ENCODE measurements around the gene IL23R. TPM values are rescaled to one million over a fixed set of nuclear protein-coding genes. Genes with fewer than 3 reads are reported as not detected.
A peak's percentile ranks its signal among the peaks of the same experiment; 100 is the strongest.

Gene IL23R
- 1.1 TPM for polyA plus RNA-seq (2012; ENCODE audit: missing spikeins)

DNA sequence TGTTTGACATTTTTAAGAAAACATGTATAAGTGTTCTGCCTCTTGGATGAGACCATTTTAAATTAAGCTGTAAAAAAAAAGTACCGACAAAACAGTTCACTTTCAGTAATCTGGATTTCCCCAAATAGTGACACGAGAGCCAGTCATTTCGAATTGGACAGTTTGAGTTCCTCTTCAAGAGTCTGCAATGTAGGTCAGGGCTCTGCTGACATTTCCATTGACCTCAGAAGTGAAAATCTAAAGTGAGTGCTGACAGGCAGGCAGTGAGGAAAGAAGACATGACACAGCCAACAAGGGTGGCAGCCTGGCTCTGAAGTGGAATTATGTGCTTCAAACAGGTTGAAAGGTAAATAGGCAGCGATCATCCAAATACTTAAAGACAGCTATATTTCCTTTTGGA lies at the start of gene IL23R:
TSS of gene IL23R (plus strand) at position 259 of the 400 bp plus-strand sequence. CDS start 1,667 bp downstream, outside the sequence.
- DNase-seq (ENCODE audit: insufficient read length) = no peak
- no peak for TF ChIP-seq TAF1 (IDR thresholded peaks at IDR 0.05; ENCODE audit: borderline replicate concordance, low read depth, low read length)
- 0 out of 2 replicates have a peak, but pooled peaks have one; percentile 22 for TF ChIP-seq POLR2A (IDR thresholded peaks at IDR 0.05; ENCODE audit: low read depth, low read length)
- FAIRE-seq = peak; percentile 76

DNA sequence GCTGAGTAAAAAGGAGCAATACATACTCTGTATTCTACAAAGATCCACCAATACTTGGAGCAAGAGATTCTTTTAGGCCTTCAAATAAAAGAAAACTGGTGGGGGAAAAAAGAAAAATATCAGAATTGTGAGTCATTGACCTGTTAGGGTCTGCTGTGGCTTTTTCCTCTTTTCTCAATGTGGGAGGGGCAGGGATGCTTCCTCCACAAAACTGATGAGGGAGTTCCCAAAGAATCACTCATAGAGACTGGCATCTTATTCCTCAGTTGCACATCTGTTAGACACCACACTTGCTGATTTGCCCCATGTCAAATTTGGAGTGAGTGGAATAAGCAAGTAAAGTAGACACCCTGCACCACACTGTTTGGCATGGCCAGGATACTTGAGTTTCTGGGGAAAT lies 48.1 kb upstream of the IL23R start:
- no peak for FAIRE-seq
- DNase-seq (ENCODE audit: insufficient read length) = no peak
- no peak for TF ChIP-seq POLR2A (IDR thresholded peaks at IDR 0.05; ENCODE audit: low read depth, low read length)

DNA sequence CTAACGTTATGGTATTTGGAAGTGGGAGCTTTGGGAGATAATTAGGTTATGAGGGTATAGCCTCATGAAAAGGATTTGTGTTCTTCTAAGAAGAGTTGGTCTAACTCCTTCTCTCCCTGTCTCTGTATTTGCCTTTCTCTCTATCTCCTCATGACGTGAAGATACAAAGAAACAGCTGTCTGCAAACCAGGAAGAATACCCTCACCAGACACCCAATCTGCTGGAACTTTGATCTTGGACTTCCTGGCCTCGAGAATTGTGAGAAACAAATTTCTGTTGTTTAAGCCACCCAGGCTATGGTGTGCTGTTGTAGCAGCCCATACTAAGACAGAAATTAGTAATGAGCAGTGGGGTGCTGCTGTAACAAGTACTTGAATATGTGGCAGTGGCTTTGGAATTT lies 47.6 kb upstream of the IL23R start:
- TF ChIP-seq TAF1 (IDR thresholded peaks at IDR 0.05; ENCODE audit: borderline replicate concordance, low read depth, low read length) (no peak), POLR2A (IDR thresholded peaks at IDR 0.05; ENCODE audit: low read depth, low read length) (no peak), POLR2AphosphoS5 (IDR thresholded peaks at IDR 0.05; ENCODE audit: low read depth, low read length) (no peak)
- no peak for FAIRE-seq
- no peak for DNase-seq (ENCODE audit: insufficient read length)

GRCh38 chr1:67120855-67121619 lies 45.2 kb upstream of the IL23R start:
- DNase-seq (ENCODE audit: insufficient read length) = no peak
- no peak for TF ChIP-seq TAF1 (IDR thresholded peaks at IDR 0.05; ENCODE audit: borderline replicate concordance, low read depth, low read length)
- no peak for TF ChIP-seq POLR2A (IDR thresholded peaks at IDR 0.05; ENCODE audit: low read depth, low read length)
- TF ChIP-seq POLR2AphosphoS5 (IDR thresholded peaks at IDR 0.05; ENCODE audit: low read depth, low read length) = no peak
- no peak for FAIRE-seq

DNA sequence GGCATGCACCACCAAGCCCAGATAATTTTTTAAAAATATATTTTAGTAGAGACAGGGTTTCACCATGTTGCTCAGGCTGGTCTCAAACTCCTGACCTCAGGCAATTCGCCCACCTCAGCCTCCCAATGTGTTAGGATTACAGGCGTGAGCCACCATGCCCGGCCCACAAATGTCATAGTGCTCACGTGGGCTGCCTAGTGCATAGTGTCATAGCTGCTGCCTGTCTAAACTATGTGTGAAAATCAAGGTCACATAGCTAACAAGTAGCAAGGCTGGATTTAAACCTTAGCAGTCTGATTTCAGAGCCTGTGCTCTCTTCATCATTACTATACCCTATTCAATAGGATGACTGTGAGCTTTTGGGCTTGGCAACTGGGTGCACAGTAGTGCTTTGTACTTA lies 41.8 kb upstream of the IL23R start:
- FAIRE-seq (no peak), DNase-seq (ENCODE audit: insufficient read length) (no peak)
- TF ChIP-seq TAF1 (IDR thresholded peaks at IDR 0.05; ENCODE audit: borderline replicate concordance, low read depth, low read length) (no peak), POLR2AphosphoS5 (IDR thresholded peaks at IDR 0.05; ENCODE audit: low read depth, low read length) (no peak), POLR2A (IDR thresholded peaks at IDR 0.05; ENCODE audit: low read depth, low read length) (no peak)

DNA sequence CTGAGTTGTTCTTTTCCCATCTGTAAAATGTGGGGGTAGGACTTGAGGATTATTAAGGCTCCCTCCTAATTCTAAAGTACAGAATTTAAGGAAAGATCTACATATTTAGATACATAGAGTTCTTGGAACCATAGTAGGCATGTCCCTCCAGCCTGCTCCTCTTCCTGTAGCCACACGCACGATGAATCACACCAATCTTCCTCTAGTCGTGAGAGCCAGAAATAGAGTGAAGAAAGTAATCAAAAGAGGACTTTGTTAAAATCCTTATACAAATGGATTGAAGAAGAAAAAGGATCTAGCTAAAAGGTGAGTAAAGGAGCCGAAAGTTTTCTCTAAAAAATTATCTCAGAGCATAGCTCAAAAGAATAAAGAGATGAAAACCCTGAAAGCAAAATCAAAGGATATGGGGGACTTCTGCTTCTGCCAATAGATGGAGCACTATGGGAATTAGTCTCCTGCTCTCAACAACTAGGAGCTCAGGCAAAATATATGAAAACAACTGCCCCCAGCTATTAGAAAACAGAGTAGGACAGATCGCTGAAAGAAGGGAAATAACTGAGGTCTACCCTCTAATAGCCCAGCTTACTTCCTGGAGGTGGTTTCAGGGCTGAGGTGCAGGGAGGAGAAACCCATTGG lies 40.0 kb upstream of the IL23R start:
- FAIRE-seq = no peak
- TF ChIP-seq POLR2AphosphoS5 (IDR thresholded peaks at IDR 0.05; ENCODE audit: low read depth, low read length) (no peak), TAF1 (IDR thresholded peaks at IDR 0.05; ENCODE audit: borderline replicate concordance, low read depth, low read length) (no peak), POLR2A (IDR thresholded peaks at IDR 0.05; ENCODE audit: low read depth, low read length) (no peak)
- no peak for DNase-seq (ENCODE audit: insufficient read length)

- no peak for TF ChIP-seq TAF1 (IDR thresholded peaks at IDR 0.05; ENCODE audit: borderline replicate concordance, low read depth, low read length)
- no peak for TF ChIP-seq POLR2AphosphoS5 (IDR thresholded peaks at IDR 0.05; ENCODE audit: low read depth, low read length)
- no peak for TF ChIP-seq POLR2A (IDR thresholded peaks at IDR 0.05; ENCODE audit: low read depth, low read length)
- DNase-seq (ENCODE audit: insufficient read length) = no peak
- no peak for FAIRE-seq
Measured at GRCh38 chr1:67126974-67127373, 39.3 kb upstream of the IL23R start.

GRCh38 chr1:67130673-67131072 lies 35.6 kb upstream of the IL23R start:
- TF ChIP-seq TAF1 (IDR thresholded peaks at IDR 0.05; ENCODE audit: borderline replicate concordance, low read depth, low read length) = no peak
- TF ChIP-seq POLR2A (IDR thresholded peaks at IDR 0.05; ENCODE audit: low read depth, low read length) = no peak
- TF ChIP-seq POLR2AphosphoS5 (IDR thresholded peaks at IDR 0.05; ENCODE audit: low read depth, low read length) = no peak
- DNase-seq (ENCODE audit: insufficient read length) = no peak
- FAIRE-seq = no peak

DNA sequence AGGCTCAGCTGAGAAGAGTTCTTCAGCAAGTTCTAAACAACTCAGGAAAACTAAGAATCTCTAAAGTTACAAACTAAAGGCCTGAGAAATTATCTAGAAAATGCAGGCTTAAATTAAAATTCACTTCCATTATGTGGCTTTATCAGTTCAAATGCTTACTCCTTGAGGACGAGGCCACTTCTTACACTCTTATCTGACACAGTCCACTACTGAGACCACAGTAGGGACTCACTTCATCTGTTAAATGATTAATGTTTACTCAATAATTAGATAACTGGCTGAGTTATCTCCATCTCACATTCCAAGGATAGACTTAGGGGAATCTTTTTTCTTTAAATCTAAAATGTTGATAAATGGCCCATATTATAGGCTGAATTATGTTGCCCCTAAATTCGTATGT lies 33.1 kb upstream of the IL23R start:
- no peak for TF ChIP-seq POLR2A (IDR thresholded peaks at IDR 0.05; ENCODE audit: low read depth, low read length)
- no peak for TF ChIP-seq TAF1 (IDR thresholded peaks at IDR 0.05; ENCODE audit: borderline replicate concordance, low read depth, low read length)
- TF ChIP-seq POLR2AphosphoS5 (IDR thresholded peaks at IDR 0.05; ENCODE audit: low read depth, low read length) = no peak
- DNase-seq (ENCODE audit: insufficient read length) (no peak), FAIRE-seq (no peak)

DNA sequence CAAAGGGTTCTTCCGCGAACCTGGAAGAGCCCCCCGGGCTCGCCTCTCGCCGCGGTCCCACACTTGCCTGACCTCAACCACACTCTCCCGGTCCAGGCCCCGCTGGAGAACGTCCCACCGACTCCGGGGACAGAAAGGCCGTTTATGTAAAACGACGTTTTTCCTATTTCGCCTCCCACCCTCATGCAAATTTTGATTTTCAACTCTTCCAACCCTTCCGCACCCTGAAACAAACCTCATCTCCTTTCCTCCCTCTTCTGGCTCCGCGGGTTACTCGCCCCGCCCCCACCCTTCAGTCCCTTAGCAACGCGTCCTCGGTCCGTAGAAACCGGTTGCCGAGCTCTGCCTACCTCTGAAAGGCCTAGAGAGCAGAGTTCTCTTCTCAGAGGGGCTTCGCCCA lies 31.6 kb upstream of the IL23R start, which contains the start of gene C1orf141:
TSS of gene C1orf141 (minus strand) at position 276 of the 400 bp plus-strand sequence. CDS start 7,730 bp downstream, outside the sequence.
- FAIRE-seq (peak; percentile 63), DNase-seq (ENCODE audit: insufficient read length) (no peak)
- TF ChIP-seq POLR2AphosphoS5 (IDR thresholded peaks at IDR 0.05; ENCODE audit: low read depth, low read length) (no peak), TAF1 (IDR thresholded peaks at IDR 0.05; ENCODE audit: borderline replicate concordance, low read depth, low read length) (no peak), POLR2A (IDR thresholded peaks at IDR 0.05; ENCODE audit: low read depth, low read length) (no peak)

GRCh38 chr1:67135354-67135753 lies 30.9 kb upstream of the IL23R start:
- TF ChIP-seq POLR2AphosphoS5 (IDR thresholded peaks at IDR 0.05; ENCODE audit: low read depth, low read length) (no peak), POLR2A (IDR thresholded peaks at IDR 0.05; ENCODE audit: low read depth, low read length) (no peak), TAF1 (IDR thresholded peaks at IDR 0.05; ENCODE audit: borderline replicate concordance, low read depth, low read length) (no peak)
- FAIRE-seq (no peak), DNase-seq (ENCODE audit: insufficient read length) (no peak)

- FAIRE-seq (no peak), DNase-seq (ENCODE audit: insufficient read length) (no peak)
- TF ChIP-seq POLR2A (IDR thresholded peaks at IDR 0.05; ENCODE audit: low read depth, low read length) (no peak), POLR2AphosphoS5 (IDR thresholded peaks at IDR 0.05; ENCODE audit: low read depth, low read length) (no peak), TAF1 (IDR thresholded peaks at IDR 0.05; ENCODE audit: borderline replicate concordance, low read depth, low read length) (no peak)
Measured at GRCh38 chr1:67137307-67137753, 28.9 kb upstream of the IL23R start.
